ENCODE measurements around the gene FOXO6.

- TF ChIP-seq CTCF (IDR thresholded peaks at IDR 0.05) (no peak), POLR2A (IDR thresholded peaks at IDR 0.05) (no peak)
Observed at GRCh38 chr1:41385398-41386195, 24.4 kb downstream of the FOXO6 start.

Data from right lobe of liver (tissue), 4 donors.